Skeletal muscle satellite cell (primary cell): Measurements from ENCODE around the gene MTFR1L. TPM values are rescaled to one million over a fixed set of nuclear protein-coding genes. Genes with fewer than 3 reads are reported as not detected.

Source experiments
- H3K27me3 ChIP-seq: 2 replicates; pipeline ENCODE4 v1.7.0; 2013; ENCODE audit warnings: low read length; ENCODE audit not compliant: control insufficient read depth, insufficient read depth
- H3K36me3 ChIP-seq: 2 replicates; pipeline ENCODE4 v1.7.0; 2013; ENCODE audit warnings: mild to moderate bottlenecking, control low read depth, low read length; ENCODE audit not compliant: insufficient read depth
- H3K4me1 ChIP-seq: 2 replicates; pipeline ENCODE4 v1.7.0; 2013; ENCODE audit warnings: low read length; ENCODE audit not compliant: control insufficient read depth, insufficient read depth
- H3K4me2 ChIP-seq: 2 replicates; pipeline ENCODE4 v1.7.0; 2013; ENCODE audit warnings: mild to moderate bottlenecking, low read length
- H3K4me3 ChIP-seq: 2 replicates; pipeline ENCODE4 v1.7.0; 2013; ENCODE audit warnings: low read length
- H3K9ac ChIP-seq: 2 replicates; pipeline ENCODE4 v1.7.0; 2013; ENCODE audit warnings: mild to moderate bottlenecking, low read depth, low read length, moderate library complexity
- H3K9me3 ChIP-seq: replicated peaks from 2 replicates; pipeline ENCODE4 v1.7.0; 2013; ENCODE audit warnings: mild to moderate bottlenecking, control low read depth, low read length
- total RNA-seq: library from RNA; depleted of rRNA; stranded (reverse); fragments of >200 nt; gene quantifications from 2 replicates; pipeline ENCODE4 v1.2.3, GENCODE V29; 2012; rRNA removed

MTFR1L gene
- 32.2 and 33.2 TPM in 2 replicates for total RNA-seq

GRCh38 chr1:25819491-25820246 is at the start of gene MTFR1L:
Gene MTFR1L (plus strand): TSS chr1:25819954. CDS start chr1:25823105, 3,151 bp downstream.
- H3K9me3 ChIP-seq: no peaks in the 10 kb centered on the region
- H3K4me2 ChIP-seq: peak within 1 kb of the TSS; percentile 87
- H3K27me3 ChIP-seq: no peaks in the 10 kb centered on the region
- H3K4me1 ChIP-seq: peaks cover 22% of the 10 kb centered on the region
- peak within 1 kb of the TSS; percentile 96 for H3K9ac ChIP-seq
- H3K4me3 ChIP-seq: peak within 1 kb of the TSS; percentile 77
- H3K36me3 ChIP-seq: peaks cover 16% of the 10 kb centered on the region

GRCh38 chr1:25770541-25771220 is 49.1 kb upstream of the MTFR1L start:
- H3K4me1 ChIP-seq: no peaks in the 10 kb centered on the region
- no peaks in the 10 kb centered on the region for H3K9me3 ChIP-seq
- no peak overlapping the region for H3K4me3 ChIP-seq
- no peak overlapping the region for H3K9ac ChIP-seq
- H3K27me3 ChIP-seq: peaks cover 29% of the 10 kb centered on the region
- H3K4me2 ChIP-seq: no peak overlapping the region
- H3K36me3 ChIP-seq: no peaks in the 10 kb centered on the region

- no peaks in the 10 kb centered on the region for H3K9me3 ChIP-seq
- H3K27me3 ChIP-seq: peaks cover 29% of the 10 kb centered on the region
- no peak overlapping the region for H3K4me3 ChIP-seq
- no peak overlapping the region for H3K4me2 ChIP-seq
- H3K4me1 ChIP-seq: no peaks in the 10 kb centered on the region
- H3K36me3 ChIP-seq: no peaks in the 10 kb centered on the region
- H3K9ac ChIP-seq: no peak overlapping the region
Measured at GRCh38 chr1:25771221-25772114, 48.3 kb upstream of the MTFR1L start.

- Histone ChIP-seq H3K4me3 (no peak overlapping the region), H3K9ac (no peak overlapping the region), H3K9me3 (no peaks in the 10 kb centered on the region), H3K36me3 (no peaks in the 10 kb centered on the region), H3K27me3 (peaks cover 32% of the 10 kb centered on the region), H3K4me1 (no peaks in the 10 kb centered on the region), H3K4me2 (no peak overlapping the region)
Measured at GRCh38 chr1:25772164-25772563, 47.6 kb upstream of the MTFR1L start.

GRCh38 chr1:25772692-25773245 is 47.0 kb upstream of the MTFR1L start:
- H3K36me3 ChIP-seq: no peaks in the 10 kb centered on the region
- H3K9ac ChIP-seq: no peak overlapping the region
- H3K4me1 ChIP-seq: no peaks in the 10 kb centered on the region

GRCh38 chr1:25773441-25774125 is 46.2 kb upstream of the MTFR1L start:
- Histone ChIP-seq H3K4me1 (no peaks in the 10 kb centered on the region), H3K36me3 (no peaks in the 10 kb centered on the region), H3K4me2 (no peak overlapping the region), H3K9me3 (no peaks in the 10 kb centered on the region), H3K4me3 (no peak overlapping the region), H3K27me3 (peaks cover 34% of the 10 kb centered on the region), H3K9ac (no peak overlapping the region)

More at GRCh38 chr1:25772692-25773245, 47.0 kb upstream of the MTFR1L start:
- Histone ChIP-seq H3K4me3 (no peak overlapping the region), H3K4me2 (no peak overlapping the region), H3K27me3 (peaks cover 34% of the 10 kb centered on the region), H3K9me3 (no peaks in the 10 kb centered on the region)

GRCh38 chr1:25774206-25774803 is 45.4 kb upstream of the MTFR1L start:
- H3K4me2 ChIP-seq: no peak overlapping the region
- H3K4me1 ChIP-seq: no peaks in the 10 kb centered on the region
- no peaks in the 10 kb centered on the region for H3K36me3 ChIP-seq
- no peak overlapping the region for H3K4me3 ChIP-seq
- no peak overlapping the region for H3K9ac ChIP-seq
- peaks cover 37% of the 10 kb centered on the region for H3K27me3 ChIP-seq
- no peaks in the 10 kb centered on the region for H3K9me3 ChIP-seq

- Histone ChIP-seq H3K4me1 (no peaks in the 10 kb centered on the region), H3K9ac (no peak overlapping the region), H3K27me3 (peaks cover 32% of the 10 kb centered on the region), H3K4me2 (no peak overlapping the region), H3K4me3 (no peak overlapping the region), H3K9me3 (no peaks in the 10 kb centered on the region), H3K36me3 (no peaks in the 10 kb centered on the region)
Measured at GRCh38 chr1:25774921-25775771, 44.6 kb upstream of the MTFR1L start.

- no peaks in the 10 kb centered on the region for H3K36me3 ChIP-seq
- no peak overlapping the region for H3K4me3 ChIP-seq
- no peak overlapping the region for H3K4me2 ChIP-seq
- no peak overlapping the region for H3K9ac ChIP-seq
- H3K27me3 ChIP-seq: peaks cover 33% of the 10 kb centered on the region
- H3K9me3 ChIP-seq: no peaks in the 10 kb centered on the region
- H3K4me1 ChIP-seq: no peaks in the 10 kb centered on the region
Measured at GRCh38 chr1:25779388-25779787, 40.4 kb upstream of the MTFR1L start.

GRCh38 chr1:25779894-25780293 is 39.9 kb upstream of the MTFR1L start:
- no peak overlapping the region for H3K9ac ChIP-seq
- no peak overlapping the region for H3K4me3 ChIP-seq
- no peaks in the 10 kb centered on the region for H3K4me1 ChIP-seq
- peaks cover 37% of the 10 kb centered on the region for H3K27me3 ChIP-seq
- no peaks in the 10 kb centered on the region for H3K36me3 ChIP-seq
- no peak overlapping the region for H3K4me2 ChIP-seq
- H3K9me3 ChIP-seq: no peaks in the 10 kb centered on the region
